Stimulated activated CD8-positive, alpha-beta memory T cell treated with anti-CD3 and anti-CD28 coated beads, Interleukin-12 subunit alpha, Interleukin-12 subunit beta, amount 100 ng/mL, for 24 hours (primary cell): ENCODE results near the gene SLC11A2.
"Not testable (repeated sequence)": the region's sequence is repeated elsewhere in the genome, so short reads cannot be mapped to it uniquely, and the experiment has no call there.

Source experiments
- DNase-seq: peaks from one replicate; pipeline ENCODE4 v3.0.0-alpha.2; 2020; ENCODE audit errors: extremely low read depth

Gene SLC11A2

GRCh38 chr12:51027342-51027835, 1.2 kb upstream of the SLC11A2 start:
- no peak for DNase-seq

GRCh38 chr12:51025338-51025835, 797 bp downstream of the SLC11A2 start:
- DNase-seq: no peak

DNA sequence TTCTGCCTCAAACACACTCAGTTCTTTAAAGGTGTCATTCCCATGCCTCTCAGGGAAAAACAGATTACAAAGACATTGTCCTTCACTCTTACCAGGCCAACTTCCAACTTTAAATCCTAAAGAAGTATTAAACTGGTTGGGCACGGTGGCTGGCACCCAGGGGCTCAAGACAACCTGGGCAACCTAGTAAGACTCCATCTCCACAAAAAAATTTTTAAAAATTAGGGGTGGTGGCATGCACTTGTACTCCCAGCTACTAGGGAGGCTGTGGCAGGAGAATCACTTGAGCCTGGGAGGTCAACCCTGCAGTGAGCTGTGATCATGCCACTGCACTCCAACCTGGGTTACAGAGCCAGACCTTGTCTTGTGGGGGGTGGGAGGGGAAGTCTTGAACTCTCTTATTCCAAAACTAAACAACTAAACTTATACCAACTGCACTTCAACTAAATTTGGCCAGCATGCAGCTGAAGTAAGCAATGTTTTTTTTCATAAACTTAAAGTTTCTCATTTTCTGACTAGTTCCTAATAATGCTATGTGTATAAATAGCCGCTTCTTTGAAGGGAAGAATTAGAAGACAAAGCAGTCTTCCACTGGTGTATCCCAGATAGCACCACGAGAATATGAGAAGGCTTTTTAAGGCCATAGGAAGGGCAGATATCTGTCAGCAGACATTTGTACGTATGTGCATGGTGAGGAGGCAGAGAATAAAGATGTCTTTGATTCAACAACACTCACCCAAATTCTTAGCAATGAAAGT, 2.4 kb downstream of the SLC11A2 start:
- no peak for DNase-seq

GRCh38 chr12:51021694-51022093, 4.5 kb downstream of the SLC11A2 start:
- DNase-seq: no peak

DNA sequence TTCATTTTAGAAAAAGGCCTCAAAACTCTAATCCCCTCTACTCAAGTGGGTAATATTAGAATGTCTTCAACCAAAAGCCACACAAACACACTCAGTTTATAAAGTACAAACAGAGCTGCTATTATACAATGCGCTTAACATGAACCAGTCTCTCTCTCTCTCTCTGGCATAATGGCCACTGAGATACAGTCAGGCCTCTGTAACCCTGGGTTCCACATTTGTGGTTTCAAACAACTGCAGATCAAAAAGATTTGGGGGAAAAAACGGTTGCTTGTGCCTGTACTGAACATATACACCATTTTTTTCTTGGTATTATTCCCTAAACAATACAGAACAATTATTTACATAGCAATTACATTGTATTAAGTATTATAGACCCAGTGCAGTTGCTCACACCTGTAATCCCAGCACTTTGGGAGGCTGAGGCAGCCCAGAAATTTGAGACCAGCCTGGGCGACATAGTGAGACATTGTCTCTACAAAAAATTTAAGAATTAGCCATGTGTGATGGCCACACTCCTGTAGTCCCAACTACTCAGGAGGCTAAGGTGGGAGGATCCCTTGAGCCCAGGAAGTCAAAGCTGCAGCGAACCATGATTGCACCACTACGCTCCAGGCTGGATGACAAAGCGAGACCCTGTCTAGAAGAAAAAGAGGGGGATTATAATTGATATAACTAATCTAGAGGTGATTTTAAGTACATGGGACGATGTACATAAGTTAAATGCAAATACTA, 5.6 kb downstream of the SLC11A2 start:
- no peak for DNase-seq

DNA sequence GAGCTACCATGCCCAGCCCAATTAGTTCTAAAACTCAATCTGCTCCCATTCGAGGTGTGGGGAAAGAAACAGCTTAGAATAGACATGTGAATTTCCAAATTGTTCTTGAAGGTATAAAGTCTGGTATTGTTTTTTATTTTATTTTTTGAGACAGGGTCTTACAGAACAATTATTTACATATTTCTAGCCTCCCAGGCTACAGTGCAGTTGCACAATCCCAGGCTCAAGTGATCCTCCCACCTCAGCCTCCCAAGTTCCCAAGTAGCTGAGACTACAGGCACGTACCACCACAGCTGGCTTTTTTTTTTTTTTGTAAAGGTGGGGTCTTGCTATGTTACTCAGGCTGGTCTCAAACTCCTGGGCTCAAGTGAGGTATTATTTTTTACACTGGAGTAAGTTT, 6.3 kb downstream of the SLC11A2 start:
- no peak for DNase-seq

DNA sequence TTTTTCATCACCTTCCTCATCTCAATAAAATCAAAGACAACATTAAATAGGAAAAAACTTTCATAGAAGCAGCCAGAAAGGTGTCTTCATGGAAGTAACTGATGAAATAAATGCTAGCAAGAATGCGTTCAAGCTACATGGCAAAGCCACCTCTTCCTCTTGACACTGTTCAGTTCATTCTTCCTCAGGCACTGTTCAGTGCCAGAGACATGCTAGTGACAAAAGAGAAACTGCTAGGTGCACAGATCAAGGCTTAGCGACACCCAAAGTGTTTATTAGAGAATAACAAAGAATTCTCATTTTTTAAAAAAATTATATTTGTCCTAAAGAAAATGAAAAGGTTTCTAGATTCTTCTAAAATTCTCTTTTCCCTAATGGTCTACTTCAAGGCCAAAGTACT, 7.2 kb downstream of the SLC11A2 start:
- no peak for DNase-seq

GRCh38 chr12:51017452-51017851, 8.7 kb downstream of the SLC11A2 start:
- DNase-seq: no peak

GRCh38 chr12:51014467-51014866, 11.7 kb downstream of the SLC11A2 start:
- not testable (repeated sequence) for DNase-seq

DNA sequence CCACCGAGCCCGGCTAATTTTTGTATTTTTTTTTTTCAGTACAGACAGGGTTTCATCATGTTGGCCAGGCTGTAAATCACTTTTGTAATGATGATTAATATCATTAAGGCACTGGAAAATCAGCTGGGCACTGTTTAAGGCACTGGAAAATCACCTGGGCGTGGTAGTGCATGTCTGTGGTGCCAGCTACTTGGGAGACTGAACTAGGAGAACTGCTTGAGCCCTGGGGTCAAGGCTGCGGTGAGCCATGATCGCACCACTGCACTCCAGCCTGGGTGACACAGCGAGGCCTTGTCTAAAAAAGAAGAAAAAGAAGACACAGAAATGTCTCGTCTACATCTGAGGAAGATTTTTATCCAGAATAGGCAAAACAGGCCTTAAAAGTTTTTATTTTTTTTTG, 12.7 kb downstream of the SLC11A2 start:
- DNase-seq: no peak

- DNase-seq: no peak
Observed at GRCh38 chr12:51012570-51013236, 13.5 kb downstream of the SLC11A2 start.

DNA sequence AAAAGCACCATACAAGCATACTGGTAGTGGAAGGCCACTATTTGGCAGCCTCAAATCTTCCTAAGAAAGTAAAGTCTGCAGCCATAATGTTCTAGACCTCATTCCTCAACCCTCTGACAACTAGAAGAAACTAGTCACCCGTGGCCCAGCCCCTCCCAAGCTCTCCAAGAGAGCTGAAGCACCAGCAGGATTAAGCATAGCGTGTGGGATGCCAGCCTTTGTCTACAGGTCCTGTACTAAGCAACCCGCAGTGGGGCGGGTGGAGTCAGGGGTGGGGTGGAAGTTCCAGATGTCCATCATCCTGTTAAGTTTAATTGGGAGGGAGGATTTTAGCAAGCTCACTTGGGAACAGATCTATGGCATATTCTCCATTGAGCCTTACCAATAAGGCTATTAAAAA, 14.2 kb downstream of the SLC11A2 start:
- no peak for DNase-seq

DNA sequence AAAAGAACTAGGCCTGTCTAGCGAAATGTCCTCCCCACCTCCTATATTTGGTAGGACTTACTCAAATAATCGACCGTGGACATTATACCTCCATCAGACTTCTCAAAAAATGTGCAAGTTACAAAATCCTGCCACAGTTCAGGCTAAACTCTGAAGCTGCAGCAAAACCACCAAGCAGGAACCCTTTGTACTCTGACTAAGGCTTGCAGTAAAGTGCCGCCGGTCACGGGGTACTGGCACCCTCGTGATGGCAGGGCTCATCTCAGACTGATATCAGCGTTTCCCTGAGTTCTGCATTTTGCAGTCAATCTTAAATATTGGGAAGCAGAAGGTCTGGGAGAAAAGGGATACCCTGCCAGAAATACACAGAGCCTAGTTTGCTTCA, 17.1 kb downstream of the SLC11A2 start:
- no peak for DNase-seq

- no peak for DNase-seq
Observed at GRCh38 chr12:51008329-51009055, 17.7 kb downstream of the SLC11A2 start.

DNA sequence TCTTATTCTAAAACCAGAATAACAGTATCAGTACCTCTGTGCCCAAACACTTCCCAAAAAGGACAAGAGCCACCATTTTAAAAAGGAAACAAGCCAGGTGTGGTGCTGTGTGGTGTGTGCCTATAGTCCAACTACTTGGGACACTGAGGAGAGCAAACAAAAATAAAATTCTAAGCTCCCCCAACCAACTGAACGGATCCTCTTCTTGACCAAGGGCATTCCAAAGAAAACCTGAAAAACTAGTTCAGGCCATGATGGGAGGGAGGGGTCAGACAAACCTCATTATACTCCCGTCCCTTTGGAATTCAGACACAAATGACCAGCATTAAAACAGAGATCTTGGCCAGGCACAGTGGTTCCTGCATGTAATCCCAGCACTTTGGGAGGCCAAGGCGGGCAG, 20.5 kb downstream of the SLC11A2 start:
- no peak for DNase-seq

- DNase-seq: no peak
Observed at GRCh38 chr12:51005030-51005429, 21.2 kb downstream of the SLC11A2 start.

DNA sequence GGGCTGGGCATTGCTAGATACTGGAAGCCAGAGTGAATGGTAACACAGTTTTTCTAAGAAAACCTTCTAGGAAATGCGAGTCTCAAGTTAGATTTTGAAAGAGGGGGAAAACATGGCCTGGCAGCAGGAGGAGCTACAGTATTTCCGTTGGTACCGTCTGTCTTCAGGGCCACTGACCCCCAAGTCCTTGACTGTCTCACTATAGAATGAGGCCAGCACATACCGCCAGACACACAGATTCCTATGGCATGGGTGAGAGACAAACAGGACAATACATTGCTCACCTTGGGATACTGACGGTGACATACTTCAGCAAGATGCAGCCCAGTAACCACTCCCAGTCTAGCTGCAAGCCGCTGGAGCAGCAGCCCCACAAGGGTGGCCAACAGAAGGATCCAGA, 21.7 kb downstream of the SLC11A2 start:
- DNase-seq: no peak

DNA sequence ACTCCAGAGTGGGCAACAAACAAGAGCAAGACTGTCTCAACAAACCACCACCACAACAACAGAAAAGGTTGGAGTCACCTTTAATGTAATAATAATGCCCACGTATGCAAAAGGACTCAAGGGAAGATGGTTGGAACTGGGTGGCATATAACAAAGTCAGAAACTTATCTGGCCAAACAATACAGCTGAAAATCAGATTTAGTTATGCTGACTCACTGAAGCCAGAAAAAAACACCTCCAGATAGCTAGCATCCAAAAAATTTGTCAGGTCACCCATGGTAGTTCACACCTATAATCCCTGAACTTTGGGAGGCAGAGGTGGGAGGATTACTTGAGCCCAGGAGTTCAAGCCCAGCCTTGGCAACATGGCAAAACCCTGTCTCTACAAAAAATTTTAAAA, 24.4 kb downstream of the SLC11A2 start:
- DNase-seq: no peak

- DNase-seq: no peak
Observed at GRCh38 chr12:51000245-51000644, 25.9 kb downstream of the SLC11A2 start.

DNA sequence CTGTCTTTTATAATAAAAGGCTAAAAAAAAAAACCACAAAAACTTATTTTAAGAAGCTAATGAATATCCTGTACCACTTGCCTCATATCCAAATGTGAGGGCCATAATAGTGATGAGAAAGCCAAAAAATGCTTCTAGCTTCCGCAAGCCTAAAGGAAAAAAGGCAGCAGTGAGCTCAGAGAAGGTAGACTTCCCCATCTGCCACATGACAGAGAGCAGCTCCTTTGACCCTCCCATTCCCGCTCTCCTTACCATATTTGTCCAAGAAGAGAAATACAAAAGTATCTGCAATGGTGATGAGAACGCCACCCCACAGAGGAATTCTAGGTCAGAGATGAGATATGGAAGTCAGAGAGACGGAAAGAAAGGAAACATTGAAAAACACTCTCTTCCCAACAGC, 27.1 kb downstream of the SLC11A2 start:
- DNase-seq: no peak

DNA sequence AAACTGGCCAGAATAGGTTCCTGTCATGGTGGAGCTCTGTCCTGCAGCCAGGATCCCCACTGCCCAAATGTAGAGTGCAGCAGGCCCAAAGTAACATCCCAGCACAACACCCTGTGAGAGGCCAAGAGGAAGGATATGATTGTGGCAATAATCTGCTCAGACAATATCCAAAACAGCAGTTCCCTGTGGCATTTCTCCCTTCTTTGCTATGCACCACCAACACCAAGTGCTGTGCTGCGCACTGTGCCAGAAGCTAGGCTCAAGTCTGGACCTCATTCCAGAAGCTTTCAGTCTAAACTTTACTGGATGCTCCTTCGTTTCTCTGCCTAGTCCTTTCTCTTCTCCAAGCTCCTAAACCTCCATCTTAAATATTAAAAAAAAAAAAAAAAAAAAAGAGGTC, 33.4 kb downstream of the SLC11A2 start:
- no peak for DNase-seq

GRCh38 chr12:50991291-50991690, 34.9 kb downstream of the SLC11A2 start:
- DNase-seq: no peak
